ENCODE results near the gene RNFT1. TPM values are rescaled to one million over a fixed set of nuclear protein-coding genes. Genes with fewer than 3 reads are reported as not detected.
A peak's percentile ranks its signal among the peaks of the same experiment; 100 is the strongest.
"Not testable (repeated sequence)": the region's sequence is repeated elsewhere in the genome, so short reads cannot be mapped to it uniquely, and the experiment has no call there.

RNFT1 gene
- 17.4 TPM for total RNA-seq
- long read RNA-seq, transcript RNFT1-201 (9 exons, 2,101 nt): major isoform, 14 of 15 reads
- long read RNA-seq, partial matches to known transcripts: 0 of 15 reads
- long read RNA-seq, other reads (novel, unspliced or antisense): 1 of 15 reads

GRCh38 chr17:59964482-59965328, at the start of gene RNFT1:
TSS of gene RNFT1 (minus strand) at chr17:59964740. CDS start at chr17:59964663, 77 bp downstream.
- DNase-seq (ENCODE audit: missing footprints) (peak; percentile 97), ATAC-seq (peak; percentile 98)
- intact Hi-C loops (cut with DNase I): no loop called here

- intact Hi-C loops (cut with DNase I); DNase-seq (ENCODE audit: missing footprints); ATAC-seq: not testable (repeated sequence)
These were observed 44.8 kb upstream of the RNFT1 start for GRCh38 chr17:60009326-60009725.

GRCh38 chr17:60008377-60008776, 43.8 kb upstream of the RNFT1 start:
- intact Hi-C loops (cut with DNase I); ATAC-seq; DNase-seq (ENCODE audit: missing footprints): not testable (repeated sequence)

- ATAC-seq: no peak
- intact Hi-C loops (cut with DNase I): no loop called here
- DNase-seq (ENCODE audit: missing footprints): no peak
These were observed 41.6 kb upstream of the RNFT1 start for GRCh38 chr17:60006160-60006559.

GRCh38 chr17:60004561-60004960, 40.0 kb upstream of the RNFT1 start:
- DNase-seq (ENCODE audit: missing footprints); ATAC-seq; intact Hi-C loops (cut with DNase I): not testable (repeated sequence)

GRCh38 chr17:60002405-60002804, 37.9 kb upstream of the RNFT1 start:
- intact Hi-C loops (cut with DNase I); ATAC-seq; DNase-seq (ENCODE audit: missing footprints): not testable (repeated sequence)

GRCh38 chr17:59996608-59997007, 32.1 kb upstream of the RNFT1 start:
- intact Hi-C loops (cut with DNase I); DNase-seq (ENCODE audit: missing footprints); ATAC-seq: not testable (repeated sequence)

GRCh38 chr17:59975166-59975565, 10.6 kb upstream of the RNFT1 start:
- intact Hi-C loops (cut with DNase I); DNase-seq (ENCODE audit: missing footprints); ATAC-seq: not testable (repeated sequence)

- intact Hi-C loops (cut with DNase I); ATAC-seq; DNase-seq (ENCODE audit: missing footprints): not testable (repeated sequence)
These were observed 8.9 kb upstream of the RNFT1 start for GRCh38 chr17:59973483-59973882.

GRCh38 chr17:59972778-59973177, 8.2 kb upstream of the RNFT1 start:
- intact Hi-C loops (cut with DNase I): no loop called here
- ATAC-seq (no peak), DNase-seq (ENCODE audit: missing footprints) (no peak)

- DNase-seq (ENCODE audit: missing footprints); intact Hi-C loops (cut with DNase I); ATAC-seq: not testable (repeated sequence)
These were observed 7.2 kb upstream of the RNFT1 start for GRCh38 chr17:59971771-59972170.

GRCh38 chr17:59963738-59964481, 630 bp downstream of the RNFT1 start:
- DNase-seq (ENCODE audit: missing footprints) (no peak), ATAC-seq (peak; percentile 45)
- intact Hi-C loops (cut with DNase I): no loop called here

- DNase-seq (ENCODE audit: missing footprints): no peak
- ATAC-seq: no peak
- intact Hi-C loops (cut with DNase I): no loop called here
These were observed 1.7 kb downstream of the RNFT1 start for GRCh38 chr17:59962739-59963318.

- ATAC-seq; DNase-seq (ENCODE audit: missing footprints); intact Hi-C loops (cut with DNase I): not testable (repeated sequence)
These were observed 5.0 kb downstream of the RNFT1 start for GRCh38 chr17:59959574-59959973.

- intact Hi-C loops (cut with DNase I): no loop called here
- no peak for DNase-seq (ENCODE audit: missing footprints)
- ATAC-seq: no peak
These were observed 9.7 kb downstream of the RNFT1 start for GRCh38 chr17:59954856-59955255.

- DNase-seq (ENCODE audit: missing footprints) (no peak), ATAC-seq (no peak)
- intact Hi-C loops (cut with DNase I): no loop called here
These were observed 14.5 kb downstream of the RNFT1 start for GRCh38 chr17:59950049-59950448.

GRCh38 chr17:59947310-59947709, 17.2 kb downstream of the RNFT1 start:
- not testable (repeated sequence) for DNase-seq (ENCODE audit: missing footprints); ATAC-seq
- intact Hi-C loops (cut with DNase I): loop anchor here (10.0 kb wide), 1 partner anchor 283 kb away; no protein-coding TSS in a partner anchor

- DNase-seq (ENCODE audit: missing footprints); ATAC-seq: not testable (repeated sequence)
- intact Hi-C loops (cut with DNase I): loop anchor here (10.0 kb wide), 1 partner anchor 282 kb away; no protein-coding TSS in a partner anchor
These were observed 18.1 kb downstream of the RNFT1 start for GRCh38 chr17:59946433-59946832.

GRCh38 chr17:59941131-59941530, 23.4 kb downstream of the RNFT1 start:
- no peak for DNase-seq (ENCODE audit: missing footprints)
- intact Hi-C loops (cut with DNase I): loop anchor here (10.0 kb wide), 1 partner anchor 276 kb away; no protein-coding TSS in a partner anchor
- ATAC-seq: no peak
